ENCODE data around the gene RNF130.

RNF130 gene

GRCh38 chr5:180071531-180072255, at the start of gene RNF130:
Gene RNF130 (minus strand): TSS chr5:180071759. CDS start chr5:180071702, 57 bp downstream.
- Histone ChIP-seq H3K4me3 (ENCODE audit: low read depth, low read length) (peak within 1 kb of the TSS; percentile 98), H3K27me3 (ENCODE audit: control insufficient read depth, insufficient read depth, low read length) (peaks cover 28% of the 10 kb centered on the region), H3K9ac (ENCODE audit: low read depth, low read length) (peak within 1 kb of the TSS; percentile 91), H3K36me3 (ENCODE audit: control insufficient read depth, insufficient read depth, low read length) (no peaks in the 10 kb centered on the region), H3K9me3 (ENCODE audit: control insufficient read depth, insufficient read depth, low read length) (peaks cover 10% of the 10 kb centered on the region), H3K4me1 (ENCODE audit: control insufficient read depth, insufficient read depth, low read length) (peaks cover 37% of the 10 kb centered on the region), H3K27ac (ENCODE audit: low read depth, low read length) (peak within 1 kb of the TSS; percentile 92)

DNA sequence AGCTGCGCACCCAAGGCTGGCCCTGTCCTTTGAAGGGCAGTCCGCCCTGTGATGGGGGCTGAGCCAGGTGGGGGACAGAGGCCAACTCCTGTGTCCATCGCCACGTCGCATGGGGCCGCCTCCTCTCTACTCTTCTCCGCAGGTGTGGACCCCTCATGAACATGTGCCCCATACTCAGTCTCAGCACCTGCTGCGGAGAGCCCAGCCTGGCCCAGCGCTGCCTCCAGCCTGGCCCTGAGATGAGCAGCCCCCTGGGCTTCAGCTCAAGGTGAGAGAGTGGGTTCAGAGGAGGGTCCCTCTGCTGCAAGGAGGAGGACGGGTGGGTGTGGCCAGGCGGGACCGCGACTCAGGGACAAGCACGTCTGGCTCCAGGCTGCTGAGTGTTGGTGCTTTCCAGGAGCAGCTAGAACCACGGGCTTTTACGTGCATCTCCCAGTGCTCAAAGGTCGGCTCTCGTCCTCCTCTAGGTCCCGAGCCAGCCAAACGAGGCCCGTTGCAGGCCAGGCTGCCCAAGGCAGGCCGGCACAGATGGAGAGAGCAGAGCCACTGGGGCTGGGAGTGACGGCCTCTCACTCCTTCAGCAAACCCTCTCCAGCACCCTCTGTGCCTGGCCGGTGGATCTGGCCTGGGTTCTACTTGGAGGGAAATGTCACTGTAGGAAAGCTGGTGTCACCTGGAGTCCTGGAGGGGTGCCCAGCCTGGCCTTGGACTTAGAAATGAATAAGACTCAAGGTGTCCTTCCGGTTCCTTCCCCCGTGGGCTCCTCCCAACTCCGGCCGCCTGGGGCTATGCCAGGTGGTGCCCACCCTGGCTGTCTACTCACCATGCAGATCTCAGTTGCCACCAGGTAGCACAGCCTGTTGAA, 48.9 kb upstream of the RNF130 start:
- H3K9ac ChIP-seq (ENCODE audit: low read depth, low read length) = no peak overlapping the region
- H3K4me1 ChIP-seq (ENCODE audit: control insufficient read depth, insufficient read depth, low read length) = no peaks in the 10 kb centered on the region
- no peaks in the 10 kb centered on the region for H3K36me3 ChIP-seq (ENCODE audit: control insufficient read depth, insufficient read depth, low read length)
- no peaks in the 10 kb centered on the region for H3K27me3 ChIP-seq (ENCODE audit: control insufficient read depth, insufficient read depth, low read length)
- H3K4me3 ChIP-seq (ENCODE audit: low read depth, low read length) = no peak overlapping the region
- no peak overlapping the region for H3K27ac ChIP-seq (ENCODE audit: low read depth, low read length)
- no peaks in the 10 kb centered on the region for H3K9me3 ChIP-seq (ENCODE audit: control insufficient read depth, insufficient read depth, low read length)

DNA sequence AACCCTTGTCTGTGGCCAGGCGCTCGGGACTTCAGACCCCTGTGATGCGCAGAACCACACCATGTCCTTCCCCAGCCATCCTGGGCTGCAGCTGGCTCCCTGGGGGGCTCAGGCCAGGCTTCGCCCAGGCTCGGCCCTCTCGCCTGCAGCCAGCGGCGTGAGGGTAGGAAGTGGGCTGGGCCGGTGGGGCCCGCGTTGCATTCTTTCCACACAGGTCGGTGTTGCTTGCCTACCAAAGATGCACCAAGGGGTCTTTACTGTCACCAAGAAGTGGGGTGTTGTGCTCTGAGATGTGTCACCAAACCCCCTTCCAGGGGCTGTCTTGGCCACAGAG, 48.3 kb upstream of the RNF130 start:
- Histone ChIP-seq H3K27me3 (ENCODE audit: control insufficient read depth, insufficient read depth, low read length) (no peaks in the 10 kb centered on the region), H3K4me3 (ENCODE audit: low read depth, low read length) (no peak overlapping the region), H3K9me3 (ENCODE audit: control insufficient read depth, insufficient read depth, low read length) (no peaks in the 10 kb centered on the region), H3K4me1 (ENCODE audit: control insufficient read depth, insufficient read depth, low read length) (no peaks in the 10 kb centered on the region), H3K27ac (ENCODE audit: low read depth, low read length) (no peak overlapping the region), H3K36me3 (ENCODE audit: control insufficient read depth, insufficient read depth, low read length) (no peaks in the 10 kb centered on the region), H3K9ac (ENCODE audit: low read depth, low read length) (no peak overlapping the region)

GRCh38 chr5:180119031-180119902, 47.7 kb upstream of the RNF130 start:
- no peak overlapping the region for H3K9ac ChIP-seq (ENCODE audit: low read depth, low read length)
- no peak overlapping the region for H3K4me3 ChIP-seq (ENCODE audit: low read depth, low read length)
- no peaks in the 10 kb centered on the region for H3K36me3 ChIP-seq (ENCODE audit: control insufficient read depth, insufficient read depth, low read length)
- H3K4me1 ChIP-seq (ENCODE audit: control insufficient read depth, insufficient read depth, low read length) = no peaks in the 10 kb centered on the region
- no peaks in the 10 kb centered on the region for H3K27me3 ChIP-seq (ENCODE audit: control insufficient read depth, insufficient read depth, low read length)
- no peaks in the 10 kb centered on the region for H3K9me3 ChIP-seq (ENCODE audit: control insufficient read depth, insufficient read depth, low read length)
- no peak overlapping the region for H3K27ac ChIP-seq (ENCODE audit: low read depth, low read length)

DNA sequence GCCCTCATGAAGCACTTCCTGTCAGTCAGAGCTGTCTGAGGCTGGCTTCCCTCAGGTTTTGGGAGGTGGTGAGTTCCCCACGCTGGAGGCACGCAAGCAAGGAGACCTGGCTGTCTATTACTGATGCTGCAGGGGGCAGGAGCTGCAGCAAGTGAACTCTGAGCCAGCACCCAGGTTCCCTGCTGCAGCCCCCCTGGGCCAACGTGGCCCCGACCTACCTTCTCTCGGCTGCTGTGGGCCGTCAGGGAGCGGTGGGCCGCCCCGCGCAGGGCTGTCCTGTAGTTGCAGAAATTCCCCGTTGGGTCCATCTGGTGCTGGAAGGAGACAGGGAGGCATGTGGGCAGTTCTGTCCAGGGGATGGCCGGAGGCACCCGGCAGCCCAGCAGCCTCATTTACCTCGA, 46.8 kb upstream of the RNF130 start:
- no peaks in the 10 kb centered on the region for H3K36me3 ChIP-seq (ENCODE audit: control insufficient read depth, insufficient read depth, low read length)
- H3K27me3 ChIP-seq (ENCODE audit: control insufficient read depth, insufficient read depth, low read length) = no peaks in the 10 kb centered on the region
- H3K27ac ChIP-seq (ENCODE audit: low read depth, low read length) = no peak overlapping the region
- no peak overlapping the region for H3K9ac ChIP-seq (ENCODE audit: low read depth, low read length)
- no peak overlapping the region for H3K4me3 ChIP-seq (ENCODE audit: low read depth, low read length)
- no peaks in the 10 kb centered on the region for H3K9me3 ChIP-seq (ENCODE audit: control insufficient read depth, insufficient read depth, low read length)
- no peaks in the 10 kb centered on the region for H3K4me1 ChIP-seq (ENCODE audit: control insufficient read depth, insufficient read depth, low read length)

- no peaks in the 10 kb centered on the region for H3K9me3 ChIP-seq (ENCODE audit: control insufficient read depth, insufficient read depth, low read length)
- H3K4me1 ChIP-seq (ENCODE audit: control insufficient read depth, insufficient read depth, low read length) = no peaks in the 10 kb centered on the region
- H3K27ac ChIP-seq (ENCODE audit: low read depth, low read length) = no peak overlapping the region
- H3K36me3 ChIP-seq (ENCODE audit: control insufficient read depth, insufficient read depth, low read length) = no peaks in the 10 kb centered on the region
- H3K9ac ChIP-seq (ENCODE audit: low read depth, low read length) = no peak overlapping the region
- H3K27me3 ChIP-seq (ENCODE audit: control insufficient read depth, insufficient read depth, low read length) = no peaks in the 10 kb centered on the region
- H3K4me3 ChIP-seq (ENCODE audit: low read depth, low read length) = no peak overlapping the region
Measured at GRCh38 chr5:180117000-180117725, 45.6 kb upstream of the RNF130 start.

DNA sequence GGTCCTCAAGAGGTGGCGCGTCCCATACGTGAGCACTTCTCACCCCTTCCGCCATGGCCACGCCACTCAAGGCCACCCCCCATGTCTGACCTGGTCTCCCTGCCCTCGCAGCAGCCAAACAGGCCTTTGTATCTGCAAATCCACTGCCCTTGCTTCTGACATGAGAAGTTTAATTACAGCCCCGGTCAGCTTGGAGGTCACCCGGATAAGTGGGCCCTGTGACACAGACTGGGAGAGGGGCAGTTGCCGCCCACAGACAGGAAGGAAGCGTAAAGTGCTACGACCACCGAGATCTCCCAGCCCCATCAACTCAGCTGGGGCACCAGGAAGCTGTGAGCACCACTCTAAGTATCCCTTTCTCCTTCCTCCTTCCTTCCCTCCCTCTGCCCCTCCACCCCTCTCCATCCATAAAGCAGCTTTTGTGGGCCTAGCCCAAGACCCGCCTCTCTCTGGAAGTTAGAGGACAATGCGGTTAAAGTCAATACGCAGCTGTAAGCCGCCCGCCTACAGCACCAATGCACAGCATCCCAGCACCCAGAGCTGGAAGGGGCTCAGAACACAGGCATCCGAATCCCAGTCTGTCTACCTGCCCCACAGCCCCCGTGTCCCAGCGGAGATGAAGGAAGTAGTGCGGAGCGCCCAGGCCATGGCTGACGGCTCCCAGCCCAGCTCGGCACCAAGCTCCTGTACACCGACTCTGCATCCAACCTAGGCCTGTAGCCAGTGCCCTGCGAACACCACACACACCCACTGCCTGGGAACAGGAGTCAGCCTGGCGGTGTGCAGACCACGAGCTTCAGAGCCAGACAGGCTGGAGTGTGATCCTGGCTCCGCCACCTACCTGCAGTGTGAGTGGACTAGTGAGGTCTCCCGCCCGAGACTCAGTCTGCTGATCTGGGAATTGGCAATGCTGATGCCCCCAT, 44.8 kb upstream of the RNF130 start:
- Histone ChIP-seq H3K27ac (ENCODE audit: low read depth, low read length) (no peak overlapping the region), H3K36me3 (ENCODE audit: control insufficient read depth, insufficient read depth, low read length) (no peaks in the 10 kb centered on the region), H3K4me1 (ENCODE audit: control insufficient read depth, insufficient read depth, low read length) (no peaks in the 10 kb centered on the region), H3K4me3 (ENCODE audit: low read depth, low read length) (no peak overlapping the region), H3K9ac (ENCODE audit: low read depth, low read length) (no peak overlapping the region), H3K9me3 (ENCODE audit: control insufficient read depth, insufficient read depth, low read length) (no peaks in the 10 kb centered on the region), H3K27me3 (ENCODE audit: control insufficient read depth, insufficient read depth, low read length) (no peaks in the 10 kb centered on the region)

DNA sequence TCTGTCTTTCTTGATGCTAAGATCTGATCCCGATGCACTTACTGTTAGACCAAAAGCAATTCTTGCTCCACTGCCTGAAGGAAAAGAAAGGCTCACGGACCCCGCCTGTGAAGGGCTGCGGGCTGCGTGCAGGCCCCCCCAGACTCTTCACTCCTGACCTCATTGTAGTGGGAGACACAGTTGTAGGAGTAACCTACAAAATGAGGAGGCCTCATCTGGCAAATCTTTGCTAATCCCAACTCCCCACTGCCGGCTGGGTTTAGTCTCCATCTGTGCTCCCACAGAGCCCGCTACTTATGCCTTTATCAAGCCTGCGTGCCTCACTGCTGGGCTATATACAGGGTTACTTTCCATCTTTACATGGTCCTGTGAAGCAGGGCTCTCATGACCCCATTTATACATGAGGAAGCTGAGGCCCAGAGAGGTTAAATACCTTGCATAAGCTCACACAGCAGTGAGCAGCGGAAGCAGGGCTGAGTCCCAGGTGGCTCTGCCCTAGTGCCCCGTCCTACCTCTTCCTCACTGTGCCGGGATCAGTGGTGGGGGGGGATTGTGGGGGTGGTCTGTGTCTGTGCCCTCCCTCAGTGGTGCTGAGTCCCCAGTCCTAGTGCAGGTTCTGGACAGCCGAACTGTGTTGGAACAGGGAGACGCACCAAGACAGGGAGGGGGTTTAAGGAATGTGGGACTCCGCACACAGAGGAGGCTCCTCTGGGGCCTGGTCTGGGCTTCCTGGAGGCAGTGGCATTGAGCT, 43.9 kb upstream of the RNF130 start:
- Histone ChIP-seq H3K9me3 (ENCODE audit: control insufficient read depth, insufficient read depth, low read length) (no peaks in the 10 kb centered on the region), H3K4me1 (ENCODE audit: control insufficient read depth, insufficient read depth, low read length) (no peaks in the 10 kb centered on the region), H3K9ac (ENCODE audit: low read depth, low read length) (no peak overlapping the region), H3K4me3 (ENCODE audit: low read depth, low read length) (no peak overlapping the region), H3K27ac (ENCODE audit: low read depth, low read length) (no peak overlapping the region), H3K27me3 (ENCODE audit: control insufficient read depth, insufficient read depth, low read length) (no peaks in the 10 kb centered on the region), H3K36me3 (ENCODE audit: control insufficient read depth, insufficient read depth, low read length) (no peaks in the 10 kb centered on the region)

DNA sequence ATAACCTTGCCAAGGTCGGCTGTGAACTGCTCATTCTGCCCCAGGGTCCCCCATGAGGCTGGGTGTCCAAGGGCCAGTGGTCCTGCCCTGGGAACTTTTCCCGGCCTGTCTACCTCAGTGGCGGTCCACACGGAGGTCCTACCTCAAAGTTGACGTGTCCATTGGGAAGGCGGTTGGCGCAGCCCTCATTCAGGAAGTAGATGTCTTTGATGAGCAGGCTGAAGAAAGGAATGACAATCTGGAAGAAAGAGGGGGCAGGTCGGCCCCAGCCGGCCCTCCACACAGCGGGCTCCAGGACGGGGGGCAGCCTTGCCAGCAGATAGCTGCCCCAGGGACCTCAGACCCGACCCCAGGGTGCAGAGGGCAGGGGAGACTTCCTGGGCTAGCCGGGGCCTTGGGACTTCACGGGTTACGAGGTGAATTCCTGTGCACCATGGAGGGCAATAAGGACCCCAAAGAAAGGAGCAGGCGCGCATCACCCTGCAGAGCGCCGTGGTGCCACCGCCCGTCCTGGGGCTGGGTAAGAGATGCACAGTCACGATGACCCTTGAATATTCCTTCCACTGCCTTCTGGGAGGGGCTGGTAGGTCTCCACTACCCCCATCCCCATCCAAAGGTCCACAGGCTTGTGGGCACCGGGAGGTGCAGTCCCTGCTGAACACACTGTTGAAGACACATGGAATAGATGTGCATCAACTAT, 42.9 kb upstream of the RNF130 start:
- H3K4me3 ChIP-seq (ENCODE audit: low read depth, low read length) = no peak overlapping the region
- no peaks in the 10 kb centered on the region for H3K36me3 ChIP-seq (ENCODE audit: control insufficient read depth, insufficient read depth, low read length)
- H3K9ac ChIP-seq (ENCODE audit: low read depth, low read length) = no peak overlapping the region
- H3K27me3 ChIP-seq (ENCODE audit: control insufficient read depth, insufficient read depth, low read length) = no peaks in the 10 kb centered on the region
- H3K9me3 ChIP-seq (ENCODE audit: control insufficient read depth, insufficient read depth, low read length) = no peaks in the 10 kb centered on the region
- no peak overlapping the region for H3K27ac ChIP-seq (ENCODE audit: low read depth, low read length)
- no peaks in the 10 kb centered on the region for H3K4me1 ChIP-seq (ENCODE audit: control insufficient read depth, insufficient read depth, low read length)

Measured in HUES48 (cell line).